Jurkat, Clone E6-1 (cell line): ENCODE measurements around the gene TMEM174.
A peak's percentile ranks its signal among the peaks of the same experiment; 100 is the strongest.
"Not testable (repeated sequence)": the region's sequence is repeated elsewhere in the genome, so short reads cannot be mapped to it uniquely, and the experiment has no call there.

ENCODE experiments used
- DNase-seq: peaks from one replicate; pipeline ENCODE4 v3.0.0-alpha.2; 2011; ENCODE audit warnings: low read depth, low spot score
- H3K4me3 ChIP-seq: 2 replicates; pipeline ENCODE4 v1.5.1; 2011; ENCODE audit warnings: mild to moderate bottlenecking, low read length, control low read depth, moderate library complexity

The TMEM174 gene

DNA sequence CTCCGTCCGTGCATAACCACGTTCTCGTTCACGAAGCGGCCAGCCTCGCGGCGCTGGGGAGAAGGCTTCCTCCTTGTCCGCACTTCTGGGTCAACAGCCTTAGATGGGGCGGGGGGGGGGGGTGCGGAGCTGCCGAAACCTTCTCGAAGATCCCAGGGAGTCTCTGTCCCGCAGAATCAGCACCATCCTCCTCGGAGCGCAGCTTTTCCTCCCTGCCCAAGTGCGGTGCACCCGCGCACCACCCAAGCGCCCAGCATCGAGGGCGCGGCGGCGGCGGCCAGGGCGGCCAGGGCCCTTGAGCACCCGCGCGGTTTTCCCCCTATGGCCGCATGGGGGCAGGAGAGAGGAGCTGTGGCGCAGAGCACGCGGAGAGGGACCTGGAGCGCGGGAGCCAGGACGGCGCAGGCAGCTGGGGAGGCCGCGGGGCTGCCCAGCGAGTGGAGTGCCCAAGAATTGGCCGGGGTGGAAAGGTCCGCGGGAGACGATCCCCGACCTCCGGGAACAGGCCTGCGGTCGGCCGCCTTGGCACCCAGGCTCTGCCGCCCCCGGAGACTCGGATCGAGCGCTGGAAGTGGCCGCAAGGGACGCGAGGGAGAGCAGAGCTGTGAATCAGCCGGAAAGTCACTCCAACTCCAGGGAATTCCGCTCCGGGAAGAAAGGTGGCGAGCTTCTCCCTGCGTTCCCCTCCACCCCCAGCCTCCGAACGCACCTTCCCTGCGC is 43.1 kb downstream of the TMEM174 start:
- DNase-seq, result no peak
- no peak overlapping the region for H3K4me3 ChIP-seq

DNA sequence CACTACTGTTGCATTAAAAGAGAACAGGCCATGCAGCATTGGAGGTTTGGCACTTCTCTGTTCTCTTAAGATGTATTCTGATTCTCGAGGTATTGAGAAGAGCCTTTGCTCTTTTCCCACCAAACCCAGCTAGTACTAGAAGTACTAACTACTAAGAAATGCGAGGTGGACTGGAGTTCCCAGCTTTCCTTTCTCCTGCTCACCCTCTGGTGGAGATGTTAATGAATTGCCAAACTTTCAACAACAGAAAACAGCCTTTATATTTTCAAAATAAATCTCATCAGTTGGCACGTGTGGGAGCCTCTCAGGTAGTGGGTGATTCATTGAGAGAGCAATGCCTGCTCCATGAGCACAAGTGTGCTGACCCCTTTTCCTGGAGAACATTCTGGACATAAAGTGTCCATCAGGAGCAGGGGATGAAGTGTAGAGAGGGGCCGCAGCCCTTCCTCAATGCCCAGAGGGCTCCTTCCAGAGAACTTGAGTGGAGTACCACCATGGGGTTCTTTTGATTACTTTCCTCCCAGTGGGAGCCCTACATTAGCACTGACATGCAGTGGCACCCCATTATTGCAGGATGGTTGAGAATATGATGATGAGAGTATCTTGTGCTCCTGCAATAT is 45.7 kb downstream of the TMEM174 start:
- no peak for DNase-seq
- H3K4me3 ChIP-seq, result no peak overlapping the region

- DNase-seq, result peak; percentile 72
- not testable (repeated sequence) for H3K4me3 ChIP-seq
Measured at GRCh38 chr5:73219336-73219735, 46.3 kb downstream of the TMEM174 start.

GRCh38 chr5:73221161-73221560 is 48.2 kb downstream of the TMEM174 start:
- no peak overlapping the region for H3K4me3 ChIP-seq
- DNase-seq, result no peak

GRCh38 chr5:73221726-73222125 is 48.7 kb downstream of the TMEM174 start:
- DNase-seq, result no peak
- H3K4me3 ChIP-seq, result no peak overlapping the region

GRCh38 chr5:73222173-73222572 is 49.2 kb downstream of the TMEM174 start:
- no peak for DNase-seq
- H3K4me3 ChIP-seq, result no peak overlapping the region
